HG02852 (cell line): ENCODE results near the gene WRNIP1.

Experiments
- ATAC-seq: cut with Tn5 transposase; IDR thresholded peaks from one replicate; pipeline ENCODE4 v1.9.1; 2021; ENCODE audit warnings: mild to moderate bottlenecking, moderate library complexity; ENCODE audit not compliant: unreplicated experiment

WRNIP1 gene

GRCh38 chr6:2803731-2804429 lies 38.7 kb downstream of the WRNIP1 start:
- no peak for ATAC-seq

- no peak for ATAC-seq
These were observed 39.3 kb downstream of the WRNIP1 start for GRCh38 chr6:2804516-2804915.

GRCh38 chr6:2805031-2805430 lies 39.8 kb downstream of the WRNIP1 start:
- ATAC-seq = no peak

- no peak for ATAC-seq
These were observed 41.5 kb downstream of the WRNIP1 start for GRCh38 chr6:2806644-2807043.

- ATAC-seq = no peak
These were observed 42.3 kb downstream of the WRNIP1 start for GRCh38 chr6:2807342-2808090.

- no peak for ATAC-seq
These were observed 43.8 kb downstream of the WRNIP1 start for GRCh38 chr6:2809015-2809414.

GRCh38 chr6:2810092-2810671 lies 45.0 kb downstream of the WRNIP1 start:
- ATAC-seq = no peak

GRCh38 chr6:2812695-2813094 lies 47.5 kb downstream of the WRNIP1 start:
- ATAC-seq = no peak

GRCh38 chr6:2816158-2816557 lies 51.0 kb downstream of the WRNIP1 start:
- ATAC-seq = no peak

- no peak for ATAC-seq
These were observed 52.8 kb downstream of the WRNIP1 start for GRCh38 chr6:2817903-2818443.

- no peak for ATAC-seq
These were observed 53.4 kb downstream of the WRNIP1 start for GRCh38 chr6:2818593-2818992.

GRCh38 chr6:2819115-2819514 lies 53.9 kb downstream of the WRNIP1 start:
- no peak for ATAC-seq

GRCh38 chr6:2819978-2820377 lies 54.8 kb downstream of the WRNIP1 start:
- ATAC-seq = no peak

- ATAC-seq = no peak
These were observed 55.2 kb downstream of the WRNIP1 start for GRCh38 chr6:2820415-2820814.

- ATAC-seq = no peak
These were observed 56.4 kb downstream of the WRNIP1 start for GRCh38 chr6:2821554-2821953.

- no peak for ATAC-seq
These were observed 58.1 kb downstream of the WRNIP1 start for GRCh38 chr6:2823104-2823850.

GRCh38 chr6:2826131-2826530 lies 60.9 kb downstream of the WRNIP1 start:
- ATAC-seq = no peak

GRCh38 chr6:2827142-2827541 lies 61.9 kb downstream of the WRNIP1 start:
- no peak for ATAC-seq

GRCh38 chr6:2828629-2829028 lies 63.4 kb downstream of the WRNIP1 start:
- no peak for ATAC-seq

- no peak for ATAC-seq
These were observed 64.1 kb downstream of the WRNIP1 start for GRCh38 chr6:2829253-2829652.

GRCh38 chr6:2830183-2830582 lies 65.0 kb downstream of the WRNIP1 start:
- ATAC-seq = no peak
